Gastroesophageal sphincter (tissue), 4 donors: ENCODE data around the gene DOCK4. TPM values are rescaled to one million over a fixed set of nuclear protein-coding genes. Genes with fewer than 3 reads are reported as not detected.

Source experiments
- ATAC-seq: fragments of 150-250 bp; one replicate; pipeline ENCODE4 v1.9.1; 2016; ENCODE audit warnings: mild to moderate bottlenecking, moderate library complexity
- H3K27ac ChIP-seq, 4 donors: fragments of 200-600 bp; sonication (generic) in 3 of 4; 1 replicate in 3 of 4; 2 replicates in 1 of 4; pipeline ENCODE4 v1.5.1; 2016 to 2019
- H3K27me3 ChIP-seq: fragments of 200-600 bp; sonication (generic); one replicate; pipeline ENCODE4 v1.5.1; 2019
- H3K36me3 ChIP-seq, 2 donors: fragments of 200-600 bp; sonication (generic); one replicate each; pipeline ENCODE4 v1.5.1; 2019; ENCODE audit warnings: control low read depth in 1 of 2
- H3K4me1 ChIP-seq, 3 donors: fragments of 200-600 bp; sonication (generic); 1 replicate in 2 of 3; 2 replicates in 1 of 3; pipeline ENCODE4 v1.5.1; 2016 to 2019; ENCODE audit warnings: control low read depth in 2 of 3
- H3K4me3 ChIP-seq, 2 donors: fragments of 200-600 bp; sonication (generic); one replicate each; pipeline ENCODE4 v1.5.1; 2019; ENCODE audit warnings: mild to moderate bottlenecking in 1 of 2, moderate library complexity in 1 of 2
- H3K9me3 ChIP-seq, 3 donors: fragments of 200-600 bp; sonication (generic); one replicate each; pipeline ENCODE4 v1.5.1; 2017 to 2019; ENCODE audit warnings: control low read depth in 2 of 3
- EP300 ChIP-seq: sonication (generic); formaldehyde crosslinking; IDR thresholded peaks from one replicate; pipeline ENCODE4 v1.6.1; 2017; ENCODE audit warnings: antibody characterized with exemption, mild to moderate bottlenecking
- POLR2A ChIP-seq, 2 donors: fragments of 450-650 bp; IDR thresholded peaks; one replicate each; pipeline ENCODE4 v1.6.1; 2017; ENCODE audit warnings: antibody characterized with exemption in 2 of 2, mild to moderate bottlenecking in 2 of 2, moderate library complexity in 1 of 2
- POLR2AphosphoS5 ChIP-seq: sonication (generic); formaldehyde crosslinking; IDR thresholded peaks from one replicate; pipeline ENCODE4 v1.6.1; 2017; ENCODE audit warnings: antibody characterized with exemption
- WGBS, 2 donors: methylation state at CpG; one replicate each; pipeline ENCODE4 v1.1.5; 2018; ENCODE audit warnings: low coverage in 1 of 2; 5-methylcytosine and 5-hydroxymethylcytosine counted together
- total RNA-seq, 4 donors: library from RNA; depleted of rRNA; stranded (reverse); fragments of >200 nt; gene quantifications; one replicate each; pipeline ENCODE4 v1.1.0, GENCODE V29; 2016
- TF ChIP-seq, protein P1 (sequence below), 4 experiments: fragments of 200-600 bp in 2 of 4; fragments of 450-650 bp in 2 of 4; sonication (generic) in 1 of 4; IDR thresholded peaks; one replicate each; pipeline ENCODE4 v1.5.1; 2017 to 2019; ENCODE audit warnings: antibody characterized with exemption in 4 of 4, mild to moderate bottlenecking in 2 of 4, moderate library complexity in 2 of 4

The DOCK4 gene
- total RNA-seq, 4 donors from 2014 or later: 14.0 to 34.1 (median 24.2) TPM

DNA sequence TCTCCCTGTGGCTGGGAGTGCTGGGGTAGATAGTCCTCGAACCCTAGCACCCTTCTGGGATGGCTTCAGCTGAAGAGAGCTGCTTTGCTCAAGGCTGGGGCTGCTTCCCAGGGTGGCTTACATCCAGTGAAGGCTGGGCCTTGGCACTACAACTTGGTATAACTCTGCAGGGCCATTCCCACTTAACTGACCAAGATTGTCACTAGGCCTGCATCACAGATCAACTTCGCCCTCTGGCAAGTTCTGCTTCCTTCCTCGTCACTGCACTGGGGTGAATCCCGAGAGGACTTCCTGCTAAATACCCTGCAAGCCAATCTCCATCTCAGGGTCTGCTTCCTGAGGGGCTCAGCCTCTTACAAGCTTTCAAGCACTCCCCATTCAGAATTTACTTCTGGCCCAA, 195.2 kb downstream of the DOCK4 start:
- WGBS, 2 donors: 73 to 84% methylated on average over 4 of the region's 4 CpGs
- H3K4me1 ChIP-seq: no peaks in the 10 kb centered on the region
- ATAC-seq: no peak

DNA sequence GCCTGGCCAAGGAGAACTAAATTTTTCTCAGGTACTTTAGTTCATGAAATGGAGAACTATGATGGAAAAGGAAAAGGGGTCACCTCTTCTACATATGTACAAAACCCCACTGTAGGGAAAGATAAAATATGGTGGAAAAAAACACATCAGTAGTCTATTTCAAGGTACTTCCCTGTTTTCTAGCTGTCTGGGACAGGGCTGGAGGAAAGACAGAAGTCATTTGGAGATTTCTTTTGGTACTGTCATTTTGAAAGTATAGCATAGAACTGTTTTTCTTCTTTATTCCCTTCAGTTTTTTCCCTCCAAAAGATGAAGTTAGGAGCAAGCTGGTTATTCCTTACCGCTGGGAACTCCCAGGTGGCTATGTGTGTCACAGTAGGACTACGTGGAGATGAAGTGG, 196.1 kb downstream of the DOCK4 start:
- Histone ChIP-seq H3K27ac (no peak overlapping the region), H3K4me1 (no peaks in the 10 kb centered on the region), H3K27me3 (no peaks in the 10 kb centered on the region), H3K4me3 (no peak overlapping the region), H3K36me3 (no peaks in the 10 kb centered on the region), H3K9me3 (no peaks in the 10 kb centered on the region)
- ATAC-seq: no peak
- WGBS, 2 donors: 90 to 100% methylated on average over 1 to 2 of the region's 2 CpGs
- TF ChIP-seq EP300 (no peak), POLR2AphosphoS5 (no peak), POLR2A (IDR thresholded peaks at IDR 0.05) (no peak)
- TF ChIP-seq, protein P1, sequence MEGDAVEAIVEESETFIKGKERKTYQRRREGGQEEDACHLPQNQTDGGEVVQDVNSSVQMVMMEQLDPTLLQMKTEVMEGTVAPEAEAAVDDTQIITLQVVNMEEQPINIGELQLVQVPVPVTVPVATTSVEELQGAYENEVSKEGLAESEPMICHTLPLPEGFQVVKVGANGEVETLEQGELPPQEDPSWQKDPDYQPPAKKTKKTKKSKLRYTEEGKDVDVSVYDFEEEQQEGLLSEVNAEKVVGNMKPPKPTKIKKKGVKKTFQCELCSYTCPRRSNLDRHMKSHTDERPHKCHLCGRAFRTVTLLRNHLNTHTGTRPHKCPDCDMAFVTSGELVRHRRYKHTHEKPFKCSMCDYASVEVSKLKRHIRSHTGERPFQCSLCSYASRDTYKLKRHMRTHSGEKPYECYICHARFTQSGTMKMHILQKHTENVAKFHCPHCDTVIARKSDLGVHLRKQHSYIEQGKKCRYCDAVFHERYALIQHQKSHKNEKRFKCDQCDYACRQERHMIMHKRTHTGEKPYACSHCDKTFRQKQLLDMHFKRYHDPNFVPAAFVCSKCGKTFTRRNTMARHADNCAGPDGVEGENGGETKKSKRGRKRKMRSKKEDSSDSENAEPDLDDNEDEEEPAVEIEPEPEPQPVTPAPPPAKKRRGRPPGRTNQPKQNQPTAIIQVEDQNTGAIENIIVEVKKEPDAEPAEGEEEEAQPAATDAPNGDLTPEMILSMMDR (IDR thresholded peaks at IDR 0.05): no peak

More for the DNA sequence above, 195.2 kb downstream of the DOCK4 start:
- Histone ChIP-seq H3K9me3 (no peaks in the 10 kb centered on the region), H3K27me3 (no peaks in the 10 kb centered on the region), H3K27ac (no peak overlapping the region), H3K36me3 (no peaks in the 10 kb centered on the region), H3K4me3 (no peak overlapping the region)
- TF ChIP-seq POLR2AphosphoS5: no peak
- no peak for TF ChIP-seq POLR2A (IDR thresholded peaks at IDR 0.05)
- TF ChIP-seq EP300: no peak
- TF ChIP-seq, protein P1 (IDR thresholded peaks at IDR 0.05): no peak

DNA sequence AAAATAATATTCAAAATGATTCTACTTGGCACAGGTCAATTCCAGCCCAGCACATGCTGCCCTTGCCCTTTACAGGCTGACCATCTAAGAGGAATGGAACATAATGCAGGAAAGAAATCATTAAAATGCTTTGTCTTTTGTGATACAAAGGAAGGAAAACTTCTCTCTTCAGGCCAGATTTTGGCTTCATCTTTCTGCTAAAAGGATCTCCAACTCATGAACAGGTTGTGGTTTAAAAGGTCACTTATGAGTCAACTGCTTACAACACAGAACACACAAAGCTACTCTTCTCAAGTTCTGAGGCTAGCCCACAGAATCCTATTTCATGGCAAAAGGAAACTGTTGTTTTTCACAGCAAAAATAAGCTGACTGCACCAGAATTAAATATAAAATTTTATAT, 197.1 kb downstream of the DOCK4 start:
- H3K9me3 ChIP-seq: no peaks in the 10 kb centered on the region
- H3K27me3 ChIP-seq: no peaks in the 10 kb centered on the region
- no peak for ATAC-seq
- no peaks in the 10 kb centered on the region for H3K36me3 ChIP-seq
- H3K27ac ChIP-seq: no peak overlapping the region
- H3K4me1 ChIP-seq: no peaks in the 10 kb centered on the region
- H3K4me3 ChIP-seq: no peak overlapping the region
- TF ChIP-seq EP300: no peak
- no peak for TF ChIP-seq POLR2A (IDR thresholded peaks at IDR 0.05)
- TF ChIP-seq POLR2AphosphoS5: no peak
- TF ChIP-seq, protein P1 (IDR thresholded peaks at IDR 0.05): no peak

DNA sequence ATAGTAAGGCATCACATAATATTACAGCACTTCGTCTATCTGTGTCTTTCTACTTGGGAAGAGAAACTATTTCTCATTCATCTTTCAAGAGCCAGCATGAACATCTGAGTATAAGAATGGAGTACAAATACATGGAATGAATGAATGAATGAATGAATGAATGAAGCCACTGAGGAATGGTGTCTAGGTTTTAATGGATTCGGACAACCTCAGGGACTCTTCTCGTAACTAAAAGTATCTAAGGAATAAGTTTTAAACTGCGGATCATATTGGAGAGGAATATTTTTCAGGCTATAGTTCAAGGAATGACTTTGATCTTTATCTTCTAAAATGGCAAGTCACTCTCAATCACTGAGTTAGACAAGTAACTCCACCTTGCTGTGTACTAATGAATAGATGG, 199.0 kb downstream of the DOCK4 start:
- Histone ChIP-seq H3K9me3 (no peaks in the 10 kb centered on the region), H3K27me3 (no peaks in the 10 kb centered on the region), H3K4me1 (no peaks in the 10 kb centered on the region), H3K4me3 (no peak overlapping the region), H3K36me3 (no peaks in the 10 kb centered on the region), H3K27ac (no peak overlapping the region)
- no peak for ATAC-seq
- TF ChIP-seq EP300: no peak
- TF ChIP-seq POLR2A (IDR thresholded peaks at IDR 0.05): no peak
- TF ChIP-seq POLR2AphosphoS5: no peak
- TF ChIP-seq, protein P1 (IDR thresholded peaks at IDR 0.05): no peak
- 92 to 93% methylated on average over 4 of the region's 4 CpGs for WGBS, 2 donors

DNA sequence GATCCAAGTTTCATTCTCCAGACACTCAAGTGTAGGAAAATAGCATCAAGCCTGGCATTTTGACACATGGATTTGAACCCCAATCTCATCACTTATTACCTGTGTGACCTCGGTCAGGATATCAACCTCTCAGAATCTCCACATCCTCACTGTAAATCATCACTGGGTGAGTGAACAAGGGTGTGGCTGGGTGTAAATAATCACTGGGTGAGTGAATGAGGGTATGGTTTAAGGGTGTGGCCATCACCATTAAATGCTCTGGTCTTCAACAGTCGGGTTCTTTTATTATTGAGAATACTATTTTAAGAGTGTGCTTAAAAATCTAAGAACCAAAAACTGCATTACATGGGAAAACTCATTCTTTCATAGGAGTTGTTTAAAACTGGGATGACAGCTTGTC, 200.1 kb downstream of the DOCK4 start:
- WGBS, 2 donors: 79 to 100% methylated on average over 1 to 2 of the region's 2 CpGs
- Histone ChIP-seq H3K4me1 (no peaks in the 10 kb centered on the region), H3K36me3 (no peaks in the 10 kb centered on the region), H3K4me3 (no peak overlapping the region), H3K27me3 (no peaks in the 10 kb centered on the region), H3K27ac (no peak overlapping the region), H3K9me3 (no peaks in the 10 kb centered on the region)
- no peak for ATAC-seq
- TF ChIP-seq POLR2AphosphoS5 (no peak), POLR2A (IDR thresholded peaks at IDR 0.05) (no peak), EP300 (no peak)
- TF ChIP-seq, protein P1 (IDR thresholded peaks at IDR 0.05): no peak
